ENCODE measurements around the gene SLC52A1. TPM values are rescaled to one million over a fixed set of nuclear protein-coding genes. Genes with fewer than 3 reads are reported as not detected.
"Not testable (repeated sequence)": the region's sequence is repeated elsewhere in the genome, so short reads cannot be mapped to it uniquely, and the experiment has no call there.

The SLC52A1 gene
- not detected for total RNA-seq

- H3K27me3 ChIP-seq = no peaks in the 10 kb centered on the region
- H3K4me1 ChIP-seq = peaks cover 0 to 10% of the 10 kb centered on the region in 2 donors
- no peak for TF ChIP-seq CTCF (IDR thresholded peaks at IDR 0.05)
- no peaks in the 10 kb centered on the region for H3K9me3 ChIP-seq
- no peak within 1 kb of the TSS for H3K27ac ChIP-seq
- DNase-seq (ENCODE audit: low spot score) = no peak
- no peaks in the 10 kb centered on the region for H3K36me3 ChIP-seq
- peak within 1 kb of the TSS in 1 of 2 donors; percentile 35 for H3K4me3 ChIP-seq
Observed at GRCh38 chr17:5035315-5035714, at the start of gene SLC52A1. Gene SLC52A1, minus strand, starts transcription at chr17:5035426. Its CDS starts 820 bp downstream, at chr17:5034606.

- no peak overlapping the region for H3K27ac ChIP-seq
- no peaks in the 10 kb centered on the region for H3K36me3 ChIP-seq
- no peak for DNase-seq (ENCODE audit: low spot score)
- peaks cover 0 to 23% of the 10 kb centered on the region in 2 donors for H3K4me1 ChIP-seq
- H3K4me3 ChIP-seq = no peak overlapping the region
- no peaks in the 10 kb centered on the region for H3K27me3 ChIP-seq
- no peak for TF ChIP-seq CTCF (IDR thresholded peaks at IDR 0.05)
- peaks cover 0 to 17% of the 10 kb centered on the region in 2 donors for H3K9me3 ChIP-seq
Observed at GRCh38 chr17:5080591-5080990, 45.4 kb upstream of the SLC52A1 start.

GRCh38 chr17:5078106-5079028, 43.1 kb upstream of the SLC52A1 start, which contains the start of gene ZFP3:
Gene ZFP3, plus strand, starts transcription at chr17:5078467. Its CDS starts 13,038 bp downstream, at chr17:5091505.
- H3K4me3 ChIP-seq = peak within 1 kb of the TSS; percentile 76 to 85
- no peaks in the 10 kb centered on the region for H3K27me3 ChIP-seq
- peaks cover 0 to 23% of the 10 kb centered on the region in 2 donors for H3K4me1 ChIP-seq
- no peak for TF ChIP-seq CTCF (IDR thresholded peaks at IDR 0.05)
- peak within 1 kb of the TSS; percentile 84 to 87 for H3K27ac ChIP-seq
- H3K36me3 ChIP-seq = no peaks in the 10 kb centered on the region
- DNase-seq (ENCODE audit: low spot score) = peak; percentile 82
- peaks cover 0 to 4% of the 10 kb centered on the region in 2 donors for H3K9me3 ChIP-seq

GRCh38 chr17:5077781-5078105, 42.5 kb upstream of the SLC52A1 start:
- Histone ChIP-seq H3K4me1 (peaks cover 0 to 23% of the 10 kb centered on the region in 2 donors), H3K27me3 (no peaks in the 10 kb centered on the region), H3K36me3 (no peaks in the 10 kb centered on the region), H3K27ac (peak overlapping the region; percentile 84 to 87), H3K4me3 (peak overlapping the region; percentile 76 to 85), H3K9me3 (no peaks in the 10 kb centered on the region)
- TF ChIP-seq CTCF (IDR thresholded peaks at IDR 0.05) = no peak
- DNase-seq (ENCODE audit: low spot score) = no peak

GRCh38 chr17:5077275-5077674, 42.0 kb upstream of the SLC52A1 start:
- Histone ChIP-seq H3K27ac (peak overlapping the region in 1 of 2 donors; percentile 84), H3K4me1 (peaks cover 0 to 23% of the 10 kb centered on the region in 2 donors), H3K4me3 (peak overlapping the region in 1 of 2 donors; percentile 85)
- DNase-seq (ENCODE audit: low spot score); H3K36me3 ChIP-seq; H3K27me3 ChIP-seq; H3K9me3 ChIP-seq: not testable (repeated sequence)

GRCh38 chr17:5075472-5075871, 40.2 kb upstream of the SLC52A1 start:
- not testable (repeated sequence) for H3K27ac ChIP-seq; DNase-seq (ENCODE audit: low spot score)

More at GRCh38 chr17:5075472-5075871, 40.2 kb upstream of the SLC52A1 start:
- H3K4me3 ChIP-seq, H3K9me3 ChIP-seq, H3K27me3 ChIP-seq, H3K36me3 ChIP-seq: not testable (repeated sequence)
- peaks cover 0 to 23% of the 10 kb centered on the region in 2 donors for H3K4me1 ChIP-seq
